Right lobe of liver (tissue), 6 donors: Measurements from ENCODE around the gene FRY. TPM values are rescaled to one million over a fixed set of nuclear protein-coding genes. Genes with fewer than 3 reads are reported as not detected.

Experiments used
- ATAC-seq, 4 donors: fragments of 200-7000 bp; cut with Tn5 transposase; one replicate each; pipeline ENCODE4 v1.9.1; 2020; ENCODE audit warnings: mild to moderate bottlenecking in 4 of 4, moderate library complexity in 4 of 4
- DNase-seq, 3 donors: peaks; one replicate each; pipeline ENCODE4 v3.0.0-alpha.2; 2020
- H3K27ac ChIP-seq, 3 donors: fragments of 200-600 bp; one replicate each; pipeline ENCODE4 v1.8.0; 2022
- H3K27me3 ChIP-seq, 2 donors: fragments of 200-600 bp; one replicate each; pipeline ENCODE4 v1.8.0; 2022
- H3K36me3 ChIP-seq, 4 donors: fragments of 200-600 bp; sonication (generic) in 1 of 4; one replicate each; pipeline versions ENCODE4 v1.5.1 to v1.8.0; 2017 to 2022; ENCODE audit warnings: control low read depth in 1 of 4
- H3K4me1 ChIP-seq, 4 donors: fragments of 200-600 bp; sonication (generic) in 1 of 4; one replicate each; pipeline versions ENCODE4 v1.5.1 to v1.8.0; 2017 to 2022; ENCODE audit warnings: control low read depth in 1 of 4
- H3K4me3 ChIP-seq, 3 donors: fragments of 200-600 bp; one replicate each; pipeline ENCODE4 v1.8.0; 2022
- H3K9me3 ChIP-seq, 4 donors: fragments of 200-600 bp; sonication (generic) in 1 of 4; one replicate each; pipeline versions ENCODE4 v1.5.1 to v1.8.0; 2017 to 2022; ENCODE audit warnings: control low read depth in 1 of 4
- POLR2A ChIP-seq: fragments of 450-650 bp; IDR thresholded peaks from one replicate; pipeline ENCODE4 v1.6.1; 2017; ENCODE audit warnings: antibody characterized with exemption, mild to moderate bottlenecking
- WGBS: methylation state at CpG from one replicate; pipeline ENCODE4 v1.1.6; 2018; ENCODE audit warnings: low coverage, low lambda C conversion rate; ENCODE audit not compliant: insufficient coverage; ENCODE audit errors: missing lambda C conversion rate; 5-methylcytosine and 5-hydroxymethylcytosine counted together
- intact Hi-C, 2 donors: fragments of 100-400 bp; cut with DNase I; formaldehyde crosslinking; loops; one replicate each; pipeline versions ENCODE4 v1.11.2 to v1.14.1; 2022
- total RNA-seq, 6 experiments: library from RNA; depleted of rRNA in 2 of 6; stranded (reverse); fragments of >200 nt in 2 of 6; fragmentation: NEBNext Ultra II Directional in 3 of 6; extraction: Animal tissue kit (Norgen Biotek cat#: 25700) in 3 of 6; gene quantifications; one replicate each; pipeline versions ENCODE4 v1.1.0 to v1.2.4, GENCODE V29; 2016 to 2023
- TF ChIP-seq, protein P1 (sequence below), 4 donors: fragments of 200-600 bp in 3 of 4; fragments of 450-650 bp in 1 of 4; IDR thresholded peaks; one replicate each; pipeline versions ENCODE4 v1.5.1 to v1.8.0; 2016 to 2022; ENCODE audit warnings: antibody characterized with exemption in 4 of 4, mild to moderate bottlenecking in 2 of 4
- donor health status: DM: no; HTN: yes; CAD: no.
- donor health status: DM: no; HTN: no; CAD: no.
- donor health status: DM: no; HTN: no; CAD: no.
- donor health status: DM: no; HTN: yes; CAD: no.
- donor health status: DM: no; HTN: yes; CAD: no.

FRY gene
- total RNA-seq, 6 experiments from 2014 or later, result 16.1 to 106 (median 35.7) TPM

DNA sequence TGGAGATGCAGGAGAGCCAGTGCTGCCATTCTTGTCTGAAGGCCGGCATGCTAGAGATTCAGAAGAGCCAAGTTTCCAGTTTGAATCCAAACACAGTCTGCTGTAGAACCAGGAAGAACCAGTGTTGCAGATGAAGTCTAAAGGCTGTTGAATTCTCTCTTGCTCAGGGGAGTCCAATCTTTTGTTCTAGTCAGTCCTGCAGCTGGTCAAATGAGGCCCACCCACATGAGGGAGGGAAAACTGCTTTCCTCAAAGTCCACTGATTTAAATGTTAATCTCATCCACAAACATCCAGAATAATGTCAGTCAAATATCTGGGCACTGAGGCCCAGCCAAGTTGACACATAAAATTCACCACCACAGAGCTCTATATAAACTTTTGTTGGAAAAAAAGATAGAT lies 136.6 kb downstream of the FRY start:
- DNase-seq (no peak), ATAC-seq (no peak)
- no peak for TF ChIP-seq POLR2A
- TF ChIP-seq, protein P1, sequence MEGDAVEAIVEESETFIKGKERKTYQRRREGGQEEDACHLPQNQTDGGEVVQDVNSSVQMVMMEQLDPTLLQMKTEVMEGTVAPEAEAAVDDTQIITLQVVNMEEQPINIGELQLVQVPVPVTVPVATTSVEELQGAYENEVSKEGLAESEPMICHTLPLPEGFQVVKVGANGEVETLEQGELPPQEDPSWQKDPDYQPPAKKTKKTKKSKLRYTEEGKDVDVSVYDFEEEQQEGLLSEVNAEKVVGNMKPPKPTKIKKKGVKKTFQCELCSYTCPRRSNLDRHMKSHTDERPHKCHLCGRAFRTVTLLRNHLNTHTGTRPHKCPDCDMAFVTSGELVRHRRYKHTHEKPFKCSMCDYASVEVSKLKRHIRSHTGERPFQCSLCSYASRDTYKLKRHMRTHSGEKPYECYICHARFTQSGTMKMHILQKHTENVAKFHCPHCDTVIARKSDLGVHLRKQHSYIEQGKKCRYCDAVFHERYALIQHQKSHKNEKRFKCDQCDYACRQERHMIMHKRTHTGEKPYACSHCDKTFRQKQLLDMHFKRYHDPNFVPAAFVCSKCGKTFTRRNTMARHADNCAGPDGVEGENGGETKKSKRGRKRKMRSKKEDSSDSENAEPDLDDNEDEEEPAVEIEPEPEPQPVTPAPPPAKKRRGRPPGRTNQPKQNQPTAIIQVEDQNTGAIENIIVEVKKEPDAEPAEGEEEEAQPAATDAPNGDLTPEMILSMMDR (IDR thresholded peaks at IDR 0.05), result no peak
- intact Hi-C loops, result no loop called here
- no peaks in the 10 kb centered on the region for H3K36me3 ChIP-seq
- H3K9me3 ChIP-seq, result no peaks in the 10 kb centered on the region
- WGBS, result 86% methylated on average over 1 of the region's 1 CpG
- no peak overlapping the region for H3K27ac ChIP-seq
- H3K4me3 ChIP-seq, result no peak overlapping the region
- H3K27me3 ChIP-seq, result no peaks in the 10 kb centered on the region
- H3K4me1 ChIP-seq, result no peaks in the 10 kb centered on the region

DNA sequence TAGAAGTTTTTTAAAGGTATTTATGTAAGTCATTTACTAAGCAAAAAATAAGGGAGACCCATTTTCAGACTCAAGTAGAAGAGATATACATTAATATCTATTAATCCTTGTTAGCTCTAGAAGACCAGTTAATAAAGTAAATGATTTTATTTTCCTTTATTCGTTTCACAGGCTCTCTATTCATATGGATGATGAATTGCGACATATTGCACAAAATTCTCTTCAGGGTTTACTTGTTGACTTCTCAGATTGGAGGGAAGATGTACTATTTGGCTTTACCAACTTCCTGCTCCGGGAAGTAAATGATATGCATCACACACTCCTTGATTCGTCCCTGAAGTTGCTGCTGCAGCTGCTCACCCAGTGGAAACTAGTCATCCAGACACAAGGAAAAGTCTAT lies 139.3 kb downstream of the FRY start:
- H3K27ac ChIP-seq, result no peak overlapping the region
- no peaks in the 10 kb centered on the region for H3K27me3 ChIP-seq
- TF ChIP-seq, protein P1 (IDR thresholded peaks at IDR 0.05), result no peak
- TF ChIP-seq POLR2A, result no peak
- H3K4me3 ChIP-seq, result no peak overlapping the region
- ATAC-seq (no peak), DNase-seq (no peak)
- peaks cover 0 to 1% (median 0%) of the 10 kb centered on the region in 4 donors for H3K4me1 ChIP-seq
- WGBS, result 94% methylated on average over 4 of the region's 4 CpGs
- H3K9me3 ChIP-seq, result no peaks in the 10 kb centered on the region
- intact Hi-C loops, result no loop called here
- H3K36me3 ChIP-seq, result no peaks in the 10 kb centered on the region

DNA sequence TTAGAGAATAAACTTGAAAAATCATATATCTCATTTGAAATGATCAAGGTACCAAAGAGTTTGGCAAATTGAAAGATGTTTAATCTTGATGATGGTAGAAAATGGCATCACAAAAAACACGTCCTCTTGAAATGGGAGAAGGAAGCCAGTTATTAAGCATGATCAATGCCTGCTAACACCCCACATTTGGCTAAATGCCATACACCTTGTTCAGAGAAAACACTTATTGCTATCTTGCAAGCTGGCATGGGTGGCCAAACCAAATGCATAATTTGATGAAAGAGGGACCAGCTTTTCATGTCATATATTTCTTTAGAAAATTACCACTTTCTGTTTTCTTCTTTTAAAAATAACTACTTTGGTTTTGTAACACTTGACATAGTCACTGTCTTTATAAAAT lies 142.3 kb downstream of the FRY start:
- Histone ChIP-seq H3K4me3 (no peak overlapping the region), H3K4me1 (peaks cover 0 to 5% (median 0%) of the 10 kb centered on the region in 4 donors), H3K36me3 (no peaks in the 10 kb centered on the region), H3K9me3 (no peaks in the 10 kb centered on the region), H3K27me3 (no peaks in the 10 kb centered on the region), H3K27ac (no peak overlapping the region)
- 91% methylated on average over 1 of the region's 1 CpG for WGBS
- DNase-seq (no peak), ATAC-seq (no peak)
- intact Hi-C loops, result no loop called here
- TF ChIP-seq, protein P1 (IDR thresholded peaks at IDR 0.05), result no peak
- no peak for TF ChIP-seq POLR2A

DNA sequence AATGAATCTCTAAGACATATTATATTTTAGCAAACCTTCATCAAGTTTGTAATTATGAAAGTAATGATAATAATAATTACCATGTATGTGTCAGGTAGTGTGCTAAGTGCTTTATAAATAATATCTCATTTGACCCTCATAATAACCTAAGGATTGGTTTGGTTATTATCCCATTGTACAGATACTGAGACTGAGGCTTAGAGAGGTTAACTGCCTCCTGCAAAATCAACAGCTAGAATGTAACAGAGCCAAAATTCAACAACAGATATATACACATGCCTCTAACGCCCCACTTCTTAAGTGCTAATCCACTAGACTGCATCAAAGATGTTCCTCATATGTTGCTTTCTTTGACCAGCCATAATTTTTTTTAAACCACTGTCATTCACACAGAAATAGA lies 142.8 kb downstream of the FRY start:
- intact Hi-C loops, result no loop called here
- no peak overlapping the region for H3K27ac ChIP-seq
- 100% methylated on average over 1 of the region's 1 CpG for WGBS
- no peak overlapping the region for H3K4me3 ChIP-seq
- H3K4me1 ChIP-seq, result peaks cover 0 to 5% (median 0%) of the 10 kb centered on the region in 4 donors
- H3K9me3 ChIP-seq, result no peaks in the 10 kb centered on the region
- no peak for TF ChIP-seq POLR2A
- TF ChIP-seq, protein P1 (IDR thresholded peaks at IDR 0.05), result no peak
- H3K27me3 ChIP-seq, result no peaks in the 10 kb centered on the region
- no peaks in the 10 kb centered on the region for H3K36me3 ChIP-seq
- DNase-seq (no peak), ATAC-seq (no peak)

DNA sequence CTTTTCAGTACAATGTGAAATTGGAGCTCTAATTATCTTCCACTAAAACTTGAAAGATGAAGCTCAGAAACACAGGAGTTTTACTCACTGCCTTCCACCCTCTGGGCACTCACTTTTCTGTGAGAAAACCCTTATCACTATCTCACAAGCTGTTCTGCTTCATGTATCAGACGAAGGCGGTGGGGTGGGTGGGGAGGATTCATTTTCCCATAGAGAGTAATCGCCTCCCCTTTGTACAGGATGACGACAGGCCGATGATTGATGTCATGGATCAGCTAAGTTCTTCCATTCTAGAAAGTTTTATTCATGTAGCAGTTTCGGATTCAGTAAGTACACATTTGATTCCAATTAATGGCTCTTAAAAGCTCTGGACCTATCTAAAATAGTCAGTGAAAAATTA lies 143.7 kb downstream of the FRY start:
- no peaks in the 10 kb centered on the region for H3K27me3 ChIP-seq
- H3K4me1 ChIP-seq, result peaks cover 0 to 5% (median 0%) of the 10 kb centered on the region in 4 donors
- H3K4me3 ChIP-seq, result no peak overlapping the region
- intact Hi-C loops, result no loop called here
- no peak for DNase-seq
- no peak overlapping the region for H3K27ac ChIP-seq
- TF ChIP-seq, protein P1 (IDR thresholded peaks at IDR 0.05), result no peak
- TF ChIP-seq POLR2A, result no peak
- no peak for ATAC-seq
- WGBS, result 58% methylated on average over 6 of the region's 6 CpGs
- H3K36me3 ChIP-seq, result no peaks in the 10 kb centered on the region
- H3K9me3 ChIP-seq, result no peaks in the 10 kb centered on the region
